ENCODE measurements around the gene RPL31. TPM values are rescaled to one million over a fixed set of nuclear protein-coding genes. Genes with fewer than 3 reads are reported as not detected.

The RPL31 gene
- total RNA-seq, 1 experiment from 2014 or later, result 865 TPM

- Histone ChIP-seq H3K27me3 (ENCODE audit: control insufficient read depth, insufficient read depth, low read length) (no peaks in the 10 kb centered on the region), H3K36me3 (replicated peaks; ENCODE audit: control insufficient read depth, insufficient read depth, low read length) (no peaks in the 10 kb centered on the region), H3K4me3 (ENCODE audit: insufficient read depth, low read depth, low read length) (no peak overlapping the region)
- no peak for DNase-seq
These were observed 34.4 kb upstream of the RPL31 start for GRCh38 chr2:100967716-100968115.

- Histone ChIP-seq H3K4me3 (ENCODE audit: insufficient read depth, low read depth, low read length) (no peak overlapping the region), H3K36me3 (replicated peaks; ENCODE audit: control insufficient read depth, insufficient read depth, low read length) (no peaks in the 10 kb centered on the region), H3K27me3 (ENCODE audit: control insufficient read depth, insufficient read depth, low read length) (no peaks in the 10 kb centered on the region)
- no peak for DNase-seq
These were observed 33.6 kb upstream of the RPL31 start for GRCh38 chr2:100968146-100969145.

- DNase-seq, result no peak
- H3K36me3 ChIP-seq (replicated peaks; ENCODE audit: control insufficient read depth, insufficient read depth, low read length), result no peaks in the 10 kb centered on the region
- no peak overlapping the region for H3K4me3 ChIP-seq (ENCODE audit: insufficient read depth, low read depth, low read length)
- no peaks in the 10 kb centered on the region for H3K27me3 ChIP-seq (ENCODE audit: control insufficient read depth, insufficient read depth, low read length)
These were observed 32.1 kb upstream of the RPL31 start for GRCh38 chr2:100969998-100970397.

- no peaks in the 10 kb centered on the region for H3K36me3 ChIP-seq (replicated peaks; ENCODE audit: control insufficient read depth, insufficient read depth, low read length)
- H3K4me3 ChIP-seq (ENCODE audit: insufficient read depth, low read depth, low read length), result no peak overlapping the region
- no peak for DNase-seq
- no peaks in the 10 kb centered on the region for H3K27me3 ChIP-seq (ENCODE audit: control insufficient read depth, insufficient read depth, low read length)
These were observed 30.9 kb upstream of the RPL31 start for GRCh38 chr2:100971221-100971620.

- Histone ChIP-seq H3K4me3 (ENCODE audit: insufficient read depth, low read depth, low read length) (no peak overlapping the region), H3K36me3 (replicated peaks; ENCODE audit: control insufficient read depth, insufficient read depth, low read length) (no peaks in the 10 kb centered on the region), H3K27me3 (ENCODE audit: control insufficient read depth, insufficient read depth, low read length) (no peaks in the 10 kb centered on the region)
- no peak for DNase-seq
These were observed 29.6 kb upstream of the RPL31 start for GRCh38 chr2:100972452-100972851.

- Histone ChIP-seq H3K4me3 (ENCODE audit: insufficient read depth, low read depth, low read length) (no peak overlapping the region), H3K36me3 (replicated peaks; ENCODE audit: control insufficient read depth, insufficient read depth, low read length) (no peaks in the 10 kb centered on the region), H3K27me3 (ENCODE audit: control insufficient read depth, insufficient read depth, low read length) (no peaks in the 10 kb centered on the region)
- DNase-seq, result no peak
These were observed 27.2 kb upstream of the RPL31 start for GRCh38 chr2:100974712-100975520.

- no peak overlapping the region for H3K4me3 ChIP-seq (ENCODE audit: insufficient read depth, low read depth, low read length)
- DNase-seq, result no peak
- no peaks in the 10 kb centered on the region for H3K27me3 ChIP-seq (ENCODE audit: control insufficient read depth, insufficient read depth, low read length)
- H3K36me3 ChIP-seq (replicated peaks; ENCODE audit: control insufficient read depth, insufficient read depth, low read length), result no peaks in the 10 kb centered on the region
These were observed 26.6 kb upstream of the RPL31 start for GRCh38 chr2:100975521-100975785.

- H3K27me3 ChIP-seq (ENCODE audit: control insufficient read depth, insufficient read depth, low read length), result no peaks in the 10 kb centered on the region
- no peak overlapping the region for H3K4me3 ChIP-seq (ENCODE audit: insufficient read depth, low read depth, low read length)
- no peak for DNase-seq
- no peaks in the 10 kb centered on the region for H3K36me3 ChIP-seq (replicated peaks; ENCODE audit: control insufficient read depth, insufficient read depth, low read length)
These were observed 26.0 kb upstream of the RPL31 start for GRCh38 chr2:100976061-100976460.

GRCh38 chr2:100976645-100977391 is 25.3 kb upstream of the RPL31 start:
- no peak overlapping the region for H3K4me3 ChIP-seq (ENCODE audit: insufficient read depth, low read depth, low read length)
- no peaks in the 10 kb centered on the region for H3K36me3 ChIP-seq (replicated peaks; ENCODE audit: control insufficient read depth, insufficient read depth, low read length)
- no peak for DNase-seq
- H3K27me3 ChIP-seq (ENCODE audit: control insufficient read depth, insufficient read depth, low read length), result no peaks in the 10 kb centered on the region

- no peaks in the 10 kb centered on the region for H3K36me3 ChIP-seq (replicated peaks; ENCODE audit: control insufficient read depth, insufficient read depth, low read length)
- no peak overlapping the region for H3K4me3 ChIP-seq (ENCODE audit: insufficient read depth, low read depth, low read length)
- no peak for DNase-seq
- H3K27me3 ChIP-seq (ENCODE audit: control insufficient read depth, insufficient read depth, low read length), result no peaks in the 10 kb centered on the region
These were observed 24.6 kb upstream of the RPL31 start for GRCh38 chr2:100977511-100977910.

- no peak for DNase-seq
These were observed 23.4 kb upstream of the RPL31 start for GRCh38 chr2:100978582-100979191.

GRCh38 chr2:100980046-100980445 is 22.0 kb upstream of the RPL31 start:
- Histone ChIP-seq H3K4me3 (ENCODE audit: insufficient read depth, low read depth, low read length) (no peak overlapping the region), H3K27me3 (ENCODE audit: control insufficient read depth, insufficient read depth, low read length) (no peaks in the 10 kb centered on the region), H3K36me3 (replicated peaks; ENCODE audit: control insufficient read depth, insufficient read depth, low read length) (no peaks in the 10 kb centered on the region)
- DNase-seq, result no peak

More at GRCh38 chr2:100978582-100979191, 23.4 kb upstream of the RPL31 start:
- no peaks in the 10 kb centered on the region for H3K27me3 ChIP-seq (ENCODE audit: control insufficient read depth, insufficient read depth, low read length)
- no peaks in the 10 kb centered on the region for H3K36me3 ChIP-seq (replicated peaks; ENCODE audit: control insufficient read depth, insufficient read depth, low read length)
- no peak overlapping the region for H3K4me3 ChIP-seq (ENCODE audit: insufficient read depth, low read depth, low read length)

GRCh38 chr2:100981011-100981410 is 21.1 kb upstream of the RPL31 start:
- no peak for DNase-seq
- Histone ChIP-seq H3K4me3 (ENCODE audit: insufficient read depth, low read depth, low read length) (no peak overlapping the region), H3K36me3 (replicated peaks; ENCODE audit: control insufficient read depth, insufficient read depth, low read length) (no peaks in the 10 kb centered on the region), H3K27me3 (ENCODE audit: control insufficient read depth, insufficient read depth, low read length) (no peaks in the 10 kb centered on the region; the same call in 1 of the 2 replicates)

- Histone ChIP-seq H3K27me3 (ENCODE audit: control insufficient read depth, insufficient read depth, low read length) (no peaks in the 10 kb centered on the region; the same call in 1 of the 2 replicates), H3K36me3 (replicated peaks; ENCODE audit: control insufficient read depth, insufficient read depth, low read length) (no peaks in the 10 kb centered on the region), H3K4me3 (ENCODE audit: insufficient read depth, low read depth, low read length) (no peak overlapping the region)
- peak; percentile 62 for DNase-seq
These were observed 19.6 kb upstream of the RPL31 start for GRCh38 chr2:100982431-100982861.

Measured in H7 (cell line).